ENCODE results near the gene ARHGAP20.

Gene ARHGAP20, protein sequence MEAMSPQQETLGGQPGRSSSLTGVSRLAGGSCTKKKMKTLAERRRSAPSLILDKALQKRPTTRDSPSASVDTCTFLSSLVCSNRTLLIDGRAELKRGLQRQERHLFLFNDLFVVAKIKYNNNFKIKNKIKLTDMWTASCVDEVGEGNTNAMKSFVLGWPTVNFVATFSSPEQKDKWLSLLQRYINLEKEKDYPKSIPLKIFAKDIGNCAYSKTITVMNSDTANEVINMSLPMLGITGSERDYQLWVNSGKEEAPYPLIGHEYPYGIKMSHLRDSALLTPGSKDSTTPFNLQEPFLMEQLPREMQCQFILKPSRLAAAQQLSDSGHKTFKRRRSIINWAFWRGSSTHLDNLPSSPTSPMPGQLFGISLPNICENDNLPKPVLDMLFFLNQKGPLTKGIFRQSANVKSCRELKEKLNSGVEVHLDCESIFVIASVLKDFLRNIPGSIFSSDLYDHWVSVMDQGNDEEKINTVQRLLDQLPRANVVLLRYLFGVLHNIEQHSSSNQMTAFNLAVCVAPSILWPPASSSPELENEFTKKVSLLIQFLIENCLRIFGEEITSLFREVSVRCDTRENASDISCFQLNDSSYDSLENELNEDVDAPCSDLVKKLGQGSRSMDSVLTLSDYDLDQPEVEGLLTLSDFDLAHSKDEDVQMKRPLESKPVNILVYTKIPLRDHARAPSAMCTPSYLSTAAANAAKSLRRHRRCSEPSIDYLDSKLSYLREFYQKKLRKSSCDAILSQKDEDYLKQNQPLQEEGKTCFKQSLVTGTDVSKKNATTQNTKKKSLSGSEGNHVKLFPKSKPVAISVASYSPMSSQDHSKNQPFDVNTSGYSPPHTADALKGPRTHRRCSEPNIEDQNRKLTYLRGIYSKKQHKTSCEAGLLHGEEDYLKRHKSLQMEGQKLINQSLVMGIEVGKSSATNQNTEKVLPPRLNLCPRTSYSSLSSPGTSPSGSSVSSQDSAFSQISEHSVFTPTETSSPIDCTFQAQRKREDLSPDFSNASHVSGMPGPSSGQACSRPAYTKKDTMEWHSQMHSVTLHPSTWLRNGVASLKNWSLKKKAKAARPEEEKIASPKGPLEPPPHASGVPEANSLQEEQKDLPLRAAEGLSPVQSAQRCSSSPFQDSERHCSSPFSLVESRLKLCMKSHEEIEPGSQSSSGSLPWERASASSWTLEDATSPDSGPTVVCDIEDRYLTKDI

DNA sequence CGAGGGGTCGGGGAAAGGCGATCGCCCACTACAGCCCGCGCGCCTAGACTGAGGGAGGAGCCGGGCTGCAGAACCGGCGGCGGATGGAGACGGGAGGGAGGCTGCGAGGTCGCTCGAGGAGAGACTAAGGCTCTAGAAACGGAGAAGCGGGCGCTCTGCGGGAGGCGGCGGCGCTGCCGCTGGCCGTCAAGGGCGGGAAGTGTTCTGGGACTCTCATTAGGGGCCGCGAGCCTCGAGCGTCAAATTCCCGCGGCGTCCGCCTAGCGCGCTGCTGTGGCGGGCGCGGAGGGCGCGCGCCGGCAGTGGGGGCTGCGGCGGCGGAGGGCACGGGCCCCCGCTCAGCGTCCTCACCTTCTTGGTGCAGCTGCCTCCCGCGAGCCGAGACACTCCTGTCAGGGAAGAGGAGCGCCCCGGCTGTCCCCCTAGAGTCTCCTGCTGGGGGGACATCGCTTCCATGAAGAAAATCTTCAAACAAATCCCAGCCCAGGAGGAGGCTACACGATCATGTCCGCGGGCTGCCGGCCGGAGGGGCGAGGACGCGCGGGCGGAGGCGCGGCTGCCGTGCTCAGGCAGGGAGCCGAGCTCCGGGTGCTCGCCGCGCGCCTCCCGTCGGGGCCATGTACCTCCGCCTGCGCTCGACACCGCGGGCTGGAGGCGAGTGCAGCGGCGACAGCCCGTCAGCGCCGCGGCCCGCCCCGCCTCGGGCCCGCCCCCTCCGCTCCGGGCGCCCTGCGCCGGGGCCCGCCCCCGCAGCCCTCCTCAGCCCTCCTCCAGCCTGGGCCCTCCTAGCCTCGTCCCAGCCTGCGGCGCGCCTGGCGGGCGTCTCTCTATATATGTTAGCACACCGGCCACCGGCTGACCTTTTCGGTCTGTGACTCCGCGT, at the start of gene ARHGAP20:
TSS of gene ARHGAP20 (minus strand) at position 662 of the 883 bp plus-strand sequence. CDS start at position 456, 206 bp downstream.
- DNase-seq (ENCODE audit: low read depth): peak; percentile 11

DNA sequence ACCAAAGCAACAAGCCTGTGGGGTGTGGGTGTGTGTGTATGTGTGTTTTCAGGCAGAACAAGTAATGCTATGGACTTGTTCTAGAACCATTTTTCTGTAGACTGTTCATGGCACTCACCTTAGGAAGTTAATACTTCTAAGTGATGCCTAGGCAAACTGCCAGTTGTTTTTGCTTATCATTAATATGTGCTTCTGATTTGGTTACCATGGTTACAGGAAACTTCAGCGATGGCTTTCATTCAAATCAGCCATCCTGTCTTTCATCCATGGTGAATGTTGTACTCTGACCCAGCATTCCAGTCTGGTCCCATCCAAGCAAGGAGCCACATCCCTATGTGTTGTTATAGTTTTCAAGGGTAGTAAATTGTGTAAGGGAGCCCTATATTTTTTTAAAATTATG, 49.8 kb upstream of the ARHGAP20 start:
- no peak for DNase-seq (ENCODE audit: low read depth)

DNA sequence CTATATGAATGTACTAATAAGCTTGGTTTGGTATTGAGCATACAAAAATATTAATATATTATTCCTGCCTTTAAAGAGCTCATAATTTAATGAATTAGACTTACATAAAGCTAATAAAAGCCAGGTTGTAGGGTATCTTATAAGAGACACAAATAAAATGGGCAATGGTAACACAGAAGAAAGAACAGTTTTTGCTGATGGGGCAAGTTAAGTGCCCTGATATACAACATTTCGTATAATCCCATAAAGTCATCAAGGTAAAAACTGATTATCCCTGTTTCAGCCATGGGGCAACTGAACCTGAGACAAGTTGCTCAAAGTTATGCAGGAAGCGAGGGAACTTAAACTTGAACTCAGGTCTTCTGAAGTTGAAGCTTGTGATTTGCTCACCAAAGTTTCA, 48.9 kb upstream of the ARHGAP20 start:
- no peak for DNase-seq (ENCODE audit: low read depth)

DNA sequence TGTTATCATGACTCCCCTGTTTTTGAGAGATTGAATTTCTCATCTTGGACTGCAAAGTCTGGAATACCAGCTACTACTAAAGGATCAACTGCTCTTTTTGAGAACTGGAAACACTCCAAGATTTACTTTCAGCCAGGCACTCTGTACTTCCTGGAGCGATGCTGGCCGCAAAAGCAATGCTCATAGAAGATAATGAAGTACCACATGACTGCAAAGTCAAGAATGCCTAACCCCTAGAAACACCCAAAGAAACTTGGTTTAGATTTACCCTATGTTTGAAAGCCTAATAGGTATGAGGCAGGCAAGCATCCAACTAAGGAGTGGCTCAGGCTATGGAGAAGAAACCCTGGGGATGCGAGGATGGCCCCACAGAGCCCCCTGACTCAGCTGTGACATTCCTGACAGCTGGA, 47.7 kb upstream of the ARHGAP20 start:
- DNase-seq (ENCODE audit: low read depth): no peak

DNA sequence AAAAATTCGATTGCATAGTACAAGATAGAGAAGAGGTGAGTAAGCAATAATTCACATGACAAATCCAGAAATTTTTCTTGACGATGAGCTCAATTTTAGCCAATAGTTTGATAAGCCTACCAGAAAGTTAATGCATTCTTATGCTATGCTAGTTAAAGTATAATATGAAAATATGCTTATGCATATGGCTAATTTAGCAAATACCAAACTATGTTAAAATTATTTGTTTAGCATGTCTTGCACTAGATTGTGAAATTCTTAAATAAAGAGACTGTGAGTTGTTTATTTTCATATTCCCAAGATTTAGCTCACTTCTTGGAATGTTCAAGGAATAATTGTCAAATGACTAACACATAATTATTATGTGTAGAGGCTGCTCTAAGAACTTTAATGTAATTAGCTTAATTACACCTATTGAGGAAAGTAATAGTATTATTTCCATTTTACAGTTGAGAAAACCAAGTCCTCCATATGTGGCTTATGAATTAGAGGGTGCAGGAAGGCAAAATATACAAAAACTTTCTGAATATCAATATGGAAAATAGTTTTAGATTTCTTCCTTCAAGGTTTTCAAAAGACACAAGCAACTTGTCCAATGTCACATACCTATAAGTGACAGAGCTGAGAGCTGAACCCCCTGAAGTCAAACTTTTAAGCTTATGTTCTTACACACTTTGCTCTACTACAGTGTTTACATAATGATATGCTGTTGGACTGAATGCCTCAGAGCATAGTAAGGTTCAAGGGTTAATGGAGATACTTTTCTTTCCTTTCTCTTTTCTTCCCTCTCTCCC, 45.9 kb upstream of the ARHGAP20 start:
- DNase-seq (ENCODE audit: low read depth): no peak

DNA sequence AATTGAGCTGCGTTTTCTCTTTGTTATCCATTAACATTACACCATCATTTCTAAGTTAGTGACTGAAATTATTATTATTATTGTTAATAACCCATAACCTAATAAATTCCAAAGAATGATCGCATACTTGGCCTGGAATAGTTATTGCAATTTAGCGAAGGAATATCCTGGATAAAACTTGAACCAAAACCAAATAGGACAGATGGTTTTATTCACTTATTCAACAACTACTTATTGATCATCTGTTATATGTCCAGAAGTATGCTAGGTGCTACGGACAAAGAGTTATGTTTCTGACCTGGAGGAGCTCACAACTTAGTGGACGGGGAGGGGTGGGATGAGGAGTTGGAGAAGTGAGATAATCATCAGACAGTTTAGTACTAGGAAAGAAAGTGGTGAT, 44.8 kb upstream of the ARHGAP20 start:
- no peak for DNase-seq (ENCODE audit: low read depth)

DNA sequence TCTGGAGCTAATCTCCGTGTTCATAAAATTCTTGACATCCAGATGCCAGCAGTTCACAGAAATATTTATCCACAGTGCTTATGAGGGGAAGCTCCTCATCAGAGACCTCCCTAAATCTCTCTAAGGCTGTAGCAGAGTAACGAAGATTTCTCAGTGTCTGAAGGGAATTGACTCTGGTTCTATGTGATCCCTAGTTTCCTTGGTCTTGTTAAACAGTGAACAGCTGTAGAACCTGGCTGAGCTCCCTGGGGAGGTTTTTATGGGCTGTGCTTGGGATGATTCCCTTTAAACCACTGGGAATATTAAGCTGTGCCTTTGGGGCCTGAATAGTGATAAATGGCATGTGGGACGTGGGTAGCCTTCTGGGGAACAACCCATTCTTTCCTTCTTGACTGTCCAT, 43.7 kb upstream of the ARHGAP20 start:
- no peak for DNase-seq (ENCODE audit: low read depth)

DNA sequence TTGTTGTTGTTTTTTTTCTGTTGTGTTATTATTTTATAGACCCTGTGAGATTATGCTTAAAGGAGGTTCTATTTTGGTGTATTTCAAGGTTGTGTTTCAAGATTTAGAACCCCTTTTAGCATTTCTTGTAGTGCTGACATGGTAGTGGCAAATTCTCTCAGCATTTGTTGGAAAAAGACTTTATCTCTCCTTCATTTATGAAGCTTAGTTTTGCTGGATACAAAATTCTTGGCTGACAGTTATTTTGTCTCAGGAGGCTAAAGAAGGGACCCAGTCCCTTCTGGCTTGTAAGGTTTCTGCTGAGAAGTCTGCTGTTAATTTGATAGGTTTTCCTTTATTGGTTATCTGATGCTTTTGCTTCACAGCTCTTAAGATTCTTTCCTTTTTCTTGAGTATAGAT, 40.7 kb upstream of the ARHGAP20 start:
- no peak for DNase-seq (ENCODE audit: low read depth)

DNA sequence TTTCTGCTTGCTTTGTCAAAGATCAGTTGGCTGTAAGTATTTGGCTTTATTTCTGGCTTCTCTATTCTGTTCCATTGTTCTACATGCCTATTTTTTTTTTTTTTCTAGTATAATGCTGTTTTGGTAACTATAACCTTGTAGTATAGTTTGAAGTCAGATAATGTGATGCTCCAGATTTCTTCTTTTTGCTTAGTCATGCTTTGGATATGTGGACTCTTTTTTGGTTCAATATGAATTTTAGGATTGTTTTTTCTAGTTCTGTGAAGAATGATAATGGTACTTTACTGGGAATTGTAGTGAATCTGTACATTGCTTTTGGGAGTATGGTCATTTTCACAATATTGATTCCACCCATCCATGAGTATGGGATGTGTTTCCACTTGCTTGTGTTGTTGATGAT, 37.9 kb upstream of the ARHGAP20 start:
- DNase-seq (ENCODE audit: low read depth): no peak

DNA sequence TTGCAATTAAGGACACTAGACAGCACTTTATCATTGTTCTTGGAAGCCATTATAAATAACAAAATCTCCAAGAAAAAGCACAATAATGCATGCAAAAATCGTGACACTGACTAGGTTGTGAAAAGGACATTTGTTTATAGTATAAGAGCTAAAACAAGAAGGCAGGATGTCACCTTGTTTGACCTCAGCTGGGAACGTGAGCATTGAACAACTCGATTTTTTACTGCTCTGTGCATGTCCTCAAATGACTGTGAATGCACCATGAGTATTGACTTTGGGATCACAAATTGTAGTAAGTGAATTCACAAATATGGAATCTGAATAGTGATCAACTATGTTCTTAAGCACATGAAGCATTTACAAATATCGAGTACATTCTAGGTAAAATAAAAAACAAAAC, 35.3 kb upstream of the ARHGAP20 start:
- no peak for DNase-seq (ENCODE audit: low read depth)

DNA sequence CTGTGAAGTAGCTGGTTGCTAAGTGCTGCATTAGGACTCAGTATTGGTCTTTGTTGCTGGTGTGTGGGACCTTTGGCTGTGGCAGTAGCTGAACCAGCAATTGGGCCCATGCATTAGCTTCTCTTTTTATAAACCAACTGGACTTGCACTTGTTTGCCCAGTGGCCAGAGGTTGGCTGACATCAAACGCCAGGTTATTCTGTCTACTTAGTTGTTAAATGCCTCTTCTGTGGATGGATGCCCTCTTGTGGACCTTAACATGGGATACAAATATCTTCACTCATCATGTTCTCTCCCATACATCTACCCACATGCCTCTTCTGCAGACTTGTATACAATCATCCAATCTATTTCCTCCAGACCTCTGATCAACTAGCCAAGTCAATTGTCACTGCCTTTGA, 26.4 kb upstream of the ARHGAP20 start:
- no peak for DNase-seq (ENCODE audit: low read depth)

DNA sequence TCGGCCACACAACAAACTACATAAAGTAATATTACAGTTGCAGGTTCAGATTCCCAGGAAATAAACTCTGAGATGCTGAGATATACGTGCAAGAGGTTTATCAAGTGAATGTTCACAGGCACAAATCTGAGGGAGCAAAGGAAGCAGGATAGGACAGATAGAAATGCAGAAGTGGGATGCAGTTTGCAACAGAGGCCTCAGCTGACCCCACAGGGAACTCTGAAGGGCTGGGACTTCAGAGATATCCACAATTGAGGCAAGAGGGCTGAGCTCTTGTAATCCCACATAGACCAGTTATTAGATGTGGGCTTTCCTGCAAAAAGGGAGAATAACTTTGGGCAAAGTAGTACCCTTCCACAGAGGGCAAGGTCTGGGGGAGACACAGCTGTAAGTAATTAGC, 25.4 kb upstream of the ARHGAP20 start:
- DNase-seq (ENCODE audit: low read depth): no peak

DNA sequence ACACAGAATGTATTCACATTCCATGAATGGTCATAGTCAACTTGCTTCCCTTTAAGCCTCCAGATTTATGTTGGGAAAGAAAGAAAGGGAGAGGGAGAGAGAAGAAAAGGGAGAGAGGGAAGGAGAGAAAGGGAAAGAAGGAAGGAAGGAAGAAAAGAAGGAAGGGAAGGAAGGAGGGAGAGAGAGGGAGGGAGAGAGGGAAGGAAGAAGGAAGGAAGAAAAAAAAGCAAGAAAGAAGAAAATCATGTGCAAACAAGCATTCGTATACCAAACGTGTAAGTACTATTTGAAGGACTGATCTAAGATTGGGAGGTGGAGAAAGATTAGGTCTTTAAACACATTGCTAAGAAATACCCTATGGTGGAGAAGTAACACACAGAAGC, 23.9 kb upstream of the ARHGAP20 start:
- no peak for DNase-seq (ENCODE audit: low read depth)

DNA sequence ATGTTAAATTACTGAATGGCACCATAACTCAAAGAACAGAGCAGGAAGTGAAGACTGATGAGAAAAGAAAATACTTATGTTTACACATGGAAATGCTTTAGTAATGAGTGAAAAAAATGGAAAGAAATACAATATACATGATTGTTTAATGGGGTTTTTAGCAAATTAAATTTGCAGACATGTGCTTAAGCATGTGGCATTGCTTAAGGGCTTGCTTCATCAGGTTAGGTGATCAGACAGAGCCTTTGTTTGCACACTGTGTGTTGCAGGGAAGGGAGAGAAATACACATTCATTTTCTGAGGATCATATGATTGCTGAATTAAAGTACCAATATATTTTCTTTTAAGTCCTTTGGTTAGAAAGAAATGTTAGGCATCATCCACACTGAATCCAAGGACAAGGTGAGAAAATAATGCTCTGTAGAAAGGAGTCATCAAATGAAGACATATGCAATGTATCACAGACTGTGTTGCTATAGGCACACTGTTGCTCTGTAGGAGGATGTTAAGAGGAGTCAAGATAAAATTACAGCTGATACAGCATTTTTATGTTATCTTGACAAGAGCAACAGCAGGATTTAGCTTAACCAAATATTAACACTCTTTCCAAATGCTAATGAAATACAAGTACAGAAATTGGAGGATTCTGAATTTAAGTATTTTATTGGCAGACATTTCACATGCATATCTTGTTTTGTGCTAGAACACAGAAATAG, 23.4 kb upstream of the ARHGAP20 start:
- DNase-seq (ENCODE audit: low read depth): no peak

DNA sequence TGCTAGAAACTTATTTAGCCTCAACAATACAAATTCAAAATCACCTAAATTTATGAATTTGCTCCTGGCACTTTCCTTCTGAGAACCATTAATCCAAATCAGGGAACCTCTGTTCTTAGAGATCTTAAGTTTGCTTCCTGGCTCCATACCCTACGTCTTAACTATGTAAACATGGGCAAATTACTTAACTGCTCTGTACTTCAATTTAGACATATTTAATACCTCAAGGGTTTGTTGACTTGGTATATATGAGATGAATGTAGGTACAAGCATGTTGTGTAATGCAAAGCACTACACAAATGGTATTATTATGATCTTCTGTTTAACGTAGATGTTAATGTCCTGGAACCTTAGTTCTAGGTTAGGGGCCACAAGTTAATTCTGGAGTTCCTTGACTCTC, 22.6 kb upstream of the ARHGAP20 start:
- no peak for DNase-seq (ENCODE audit: low read depth)

DNA sequence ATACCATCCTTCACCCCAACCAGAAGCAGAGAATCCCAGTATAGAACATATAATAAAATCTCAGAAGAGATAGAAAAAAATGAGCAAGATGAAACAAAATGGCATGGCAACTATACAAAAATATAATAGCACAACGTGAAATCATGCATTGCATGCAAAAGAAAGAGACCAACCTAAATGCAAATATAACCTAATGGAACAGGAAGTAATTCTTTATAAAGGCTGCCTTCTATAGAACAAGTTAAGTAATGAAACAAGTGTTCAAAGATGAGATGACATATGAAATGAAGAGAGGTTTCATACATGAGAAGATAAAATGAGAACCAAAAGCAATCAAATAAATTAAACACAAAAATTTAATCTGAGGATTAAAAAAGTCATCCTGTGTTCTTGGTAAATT, 18.5 kb upstream of the ARHGAP20 start:
- no peak for DNase-seq (ENCODE audit: low read depth)

DNA sequence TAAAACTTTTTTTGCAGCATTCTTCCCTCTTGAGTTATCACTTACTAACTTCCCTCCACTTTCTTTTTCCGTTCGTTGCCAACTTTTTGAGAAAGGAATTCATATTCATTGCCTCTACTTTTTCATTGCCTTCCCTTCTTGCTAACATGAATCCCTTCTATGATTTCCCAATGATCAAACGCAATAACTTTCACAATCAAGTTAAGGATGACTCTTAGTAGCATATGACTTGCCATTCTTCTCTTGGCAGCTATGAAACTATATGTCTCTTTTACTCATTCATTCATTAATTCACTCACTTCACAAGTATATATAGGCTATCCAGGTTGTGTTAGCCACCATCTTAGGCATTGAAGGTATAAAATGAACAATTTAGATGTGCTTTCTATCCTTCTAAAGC, 16.6 kb upstream of the ARHGAP20 start:
- no peak for DNase-seq (ENCODE audit: low read depth)

DNA sequence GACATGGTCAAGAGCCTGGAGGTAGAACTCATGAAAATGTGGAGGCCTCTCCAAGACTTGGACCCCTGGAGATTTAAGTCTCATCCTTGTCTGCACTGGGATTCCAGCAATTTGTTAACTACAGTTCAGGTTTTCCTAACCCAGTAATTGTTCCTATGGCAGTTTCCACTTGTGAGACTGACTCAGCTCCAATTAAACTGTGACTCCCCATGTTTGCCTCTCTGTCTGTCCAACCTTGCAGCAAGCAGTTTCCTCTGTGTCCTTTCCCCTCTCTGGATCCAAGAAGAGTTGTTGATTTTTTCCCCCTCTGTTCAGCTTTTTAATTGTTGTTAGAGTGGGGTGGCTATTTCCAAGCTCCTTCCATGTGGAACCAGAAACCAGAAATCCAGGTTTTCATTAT, 16.2 kb upstream of the ARHGAP20 start:
- DNase-seq (ENCODE audit: low read depth): no peak

DNA sequence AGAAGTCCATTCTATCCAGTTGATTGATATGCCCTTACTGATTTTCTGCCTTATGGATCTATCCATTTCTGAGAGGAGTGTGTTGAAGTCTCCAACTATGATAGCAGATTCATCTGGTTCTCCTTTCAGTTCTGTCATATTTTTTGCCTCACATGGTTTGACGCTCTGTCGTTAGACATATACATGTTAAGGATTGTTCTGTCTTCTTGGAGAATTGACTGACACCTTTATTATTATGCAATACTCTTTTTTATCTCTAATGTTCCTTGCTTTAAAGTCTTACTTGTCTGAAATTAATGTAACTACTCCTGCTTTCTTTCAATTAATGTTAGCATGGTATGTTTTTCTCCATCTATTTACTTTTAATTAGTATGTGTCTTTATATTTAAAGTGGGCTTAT, 12.1 kb upstream of the ARHGAP20 start:
- no peak for DNase-seq (ENCODE audit: low read depth)

Measured in T-helper 22 cell (primary cell).